NB4 (cell line): ENCODE data around the gene USP7.

Source experiments
- POLR2A ChIP-seq: IDR thresholded peaks from 2 replicates; pipeline ENCODE4 v1.6.1; 2011; ENCODE audit warnings: mild to moderate bottlenecking; ENCODE audit not compliant: insufficient read length; ENCODE audit errors: extremely low read depth
- TF ChIP-seq, protein P1 (sequence below): IDR thresholded peaks from one replicate; pipeline ENCODE4 v1.5.1; 2012; ENCODE audit warnings: low read depth, low read length
- TF ChIP-seq, protein P2 (sequence below): IDR thresholded peaks from 2 replicates; pipeline ENCODE4 v1.6.1; 2011; ENCODE audit warnings: low read depth, low read length

DNA sequence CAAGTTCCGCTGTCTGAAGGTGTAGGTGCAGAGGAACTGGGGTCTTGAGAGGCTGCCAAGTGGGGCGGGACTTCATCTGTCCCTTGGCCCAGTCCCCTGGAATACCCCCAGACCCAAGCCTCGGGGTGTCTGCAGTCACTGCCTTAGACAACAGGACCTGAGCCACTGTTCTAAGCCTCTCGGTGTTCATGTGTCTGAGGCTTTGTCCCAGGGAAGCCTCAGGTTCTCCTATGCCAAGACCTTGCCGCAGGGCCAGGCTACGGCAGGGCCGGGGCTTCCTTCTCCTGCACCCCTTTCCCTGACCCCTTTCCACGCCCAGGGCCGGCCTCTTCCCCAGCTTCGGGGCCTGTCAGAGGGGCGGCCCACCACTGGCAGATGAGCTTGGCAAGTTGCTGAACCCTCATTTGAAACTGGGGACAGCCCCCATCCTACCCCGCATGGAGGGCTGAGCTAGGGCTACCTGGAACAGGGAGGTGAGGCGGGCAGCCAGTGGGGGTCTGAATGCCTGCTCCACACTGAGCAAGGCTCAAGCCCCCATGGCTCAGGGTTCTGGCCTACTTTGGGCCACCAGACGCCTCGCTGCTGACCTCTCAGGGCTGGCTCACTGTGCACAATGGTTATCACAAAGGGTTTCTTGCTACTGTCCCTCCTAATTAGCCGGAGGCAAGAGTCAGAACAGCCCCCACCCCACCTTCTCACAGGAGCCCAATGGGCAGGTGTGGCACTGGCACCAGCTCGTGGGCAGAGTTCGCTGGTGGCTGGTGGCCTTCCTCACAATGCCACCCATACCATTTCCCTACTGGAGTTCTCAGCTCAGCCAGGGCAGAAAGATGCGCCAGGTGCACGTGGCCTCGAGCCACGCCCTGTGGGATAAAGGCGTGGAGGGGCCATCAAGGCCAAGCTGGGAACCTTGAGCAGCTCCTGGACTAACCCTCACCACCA is 74.5 kb downstream of the USP7 start:
- TF ChIP-seq, protein P1, sequence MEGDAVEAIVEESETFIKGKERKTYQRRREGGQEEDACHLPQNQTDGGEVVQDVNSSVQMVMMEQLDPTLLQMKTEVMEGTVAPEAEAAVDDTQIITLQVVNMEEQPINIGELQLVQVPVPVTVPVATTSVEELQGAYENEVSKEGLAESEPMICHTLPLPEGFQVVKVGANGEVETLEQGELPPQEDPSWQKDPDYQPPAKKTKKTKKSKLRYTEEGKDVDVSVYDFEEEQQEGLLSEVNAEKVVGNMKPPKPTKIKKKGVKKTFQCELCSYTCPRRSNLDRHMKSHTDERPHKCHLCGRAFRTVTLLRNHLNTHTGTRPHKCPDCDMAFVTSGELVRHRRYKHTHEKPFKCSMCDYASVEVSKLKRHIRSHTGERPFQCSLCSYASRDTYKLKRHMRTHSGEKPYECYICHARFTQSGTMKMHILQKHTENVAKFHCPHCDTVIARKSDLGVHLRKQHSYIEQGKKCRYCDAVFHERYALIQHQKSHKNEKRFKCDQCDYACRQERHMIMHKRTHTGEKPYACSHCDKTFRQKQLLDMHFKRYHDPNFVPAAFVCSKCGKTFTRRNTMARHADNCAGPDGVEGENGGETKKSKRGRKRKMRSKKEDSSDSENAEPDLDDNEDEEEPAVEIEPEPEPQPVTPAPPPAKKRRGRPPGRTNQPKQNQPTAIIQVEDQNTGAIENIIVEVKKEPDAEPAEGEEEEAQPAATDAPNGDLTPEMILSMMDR = no peak
- TF ChIP-seq POLR2A = no peak
- TF ChIP-seq, protein P2, sequence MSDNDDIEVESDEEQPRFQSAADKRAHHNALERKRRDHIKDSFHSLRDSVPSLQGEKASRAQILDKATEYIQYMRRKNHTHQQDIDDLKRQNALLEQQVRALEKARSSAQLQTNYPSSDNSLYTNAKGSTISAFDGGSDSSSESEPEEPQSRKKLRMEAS = no peak
